GM23248 (cell line): ENCODE results near the gene KCNN4. TPM values are rescaled to one million over a fixed set of nuclear protein-coding genes. Genes with fewer than 3 reads are reported as not detected.

ENCODE experiments used
- DNase-seq: peaks from one replicate; pipeline ENCODE4 v3.0.0-alpha.2; 2015
- H2AFZ ChIP-seq: fragments of 200-600 bp; sonication (generic); 2 replicates; pipeline ENCODE4 v1.6.1; 2016; ENCODE audit warnings: antibody characterized with exemption
- H3F3A ChIP-seq: fragments of 200-600 bp; sonication (generic); 2 replicates; pipeline ENCODE4 v1.6.1; 2016; ENCODE audit warnings: mild to moderate bottlenecking, antibody characterized with exemption, mixed run types; ENCODE audit not compliant: insufficient read depth
- H3K27ac ChIP-seq: fragments of 200-600 bp; sonication (generic); 2 replicates; pipeline ENCODE4 v1.5.1; 2016; ENCODE audit warnings: mild to moderate bottlenecking
- H3K27me3 ChIP-seq: fragments of 200-600 bp; sonication (generic); replicated peaks from 2 replicates; pipeline ENCODE4 v1.6.1; 2016; ENCODE audit warnings: mild to moderate bottlenecking; ENCODE audit not compliant: insufficient read depth
- H3K36me3 ChIP-seq: fragments of 200-600 bp; sonication (generic); 2 replicates; pipeline ENCODE4 v1.6.1; 2016; ENCODE audit warnings: low read depth, mild to moderate bottlenecking
- H3K4me1 ChIP-seq: fragments of 200-600 bp; sonication (generic); 2 replicates; pipeline ENCODE4 v1.6.1; 2016; ENCODE audit warnings: mild to moderate bottlenecking; ENCODE audit not compliant: insufficient read depth
- H3K4me2 ChIP-seq: fragments of 200-600 bp; sonication (generic); one replicate; pipeline ENCODE4 v1.6.1; 2016; ENCODE audit warnings: mild to moderate bottlenecking; ENCODE audit not compliant: unreplicated experiment
- H3K4me3 ChIP-seq: fragments of 200-600 bp; sonication (generic); 2 replicates; pipeline ENCODE4 v1.5.1; 2016; ENCODE audit warnings: mild to moderate bottlenecking
- H3K79me2 ChIP-seq: fragments of 200-600 bp; sonication (generic); 2 replicates; pipeline ENCODE4 v1.6.1; 2016; ENCODE audit warnings: mild to moderate bottlenecking; ENCODE audit not compliant: insufficient read depth
- H3K9ac ChIP-seq: fragments of 200-600 bp; sonication (generic); 2 replicates; pipeline ENCODE4 v1.6.1; 2016; ENCODE audit warnings: mild to moderate bottlenecking
- H3K9me2 ChIP-seq: fragments of 200-600 bp; sonication (generic); 2 replicates; pipeline ENCODE4 v1.6.1; 2016; ENCODE audit warnings: mixed run types, mild to moderate bottlenecking, moderate library complexity; ENCODE audit not compliant: insufficient read depth
- H3K9me3 ChIP-seq: fragments of 200-600 bp; sonication (generic); one replicate; pipeline ENCODE4 v1.6.1; 2017; ENCODE audit warnings: low read depth
- H4K20me1 ChIP-seq: fragments of 200-600 bp; sonication (generic); 2 replicates; pipeline ENCODE4 v1.6.0; 2016; ENCODE audit not compliant: insufficient read depth
- EZH2 ChIP-seq: fragments of 200-600 bp; sonication (generic); IDR thresholded peaks from 2 replicates; pipeline ENCODE4 v1.6.1; 2018; ENCODE audit warnings: antibody characterized with exemption, mild to moderate bottlenecking; ENCODE audit not compliant: insufficient read depth, poor library complexity, severe bottlenecking
- EZH2phosphoT487 ChIP-seq: fragments of 200-600 bp; sonication (generic); IDR thresholded peaks from 2 replicates; pipeline ENCODE4 v1.6.1; 2018; ENCODE audit warnings: antibody characterized with exemption, moderate library complexity, mild to moderate bottlenecking, low read depth; ENCODE audit not compliant: insufficient read depth
- WGBS, 2 experiments: methylation state at CpG; one replicate each; pipeline ENCODE4 v1.1.6; 2015 to 2017; ENCODE audit warnings: low lambda C conversion rate in 2 of 2, low coverage in 1 of 2; ENCODE audit errors: missing lambda C conversion rate in 2 of 2; 5-methylcytosine and 5-hydroxymethylcytosine counted together
- in situ Hi-C: fragments of 300-500 bp; cut with MboI; formaldehyde crosslinking; loops from 2 replicates; pipeline ENCODE4 v1.15.0; 2020
- polyA plus RNA-seq: library from polyadenylated mRNA; unstranded; fragments of >200 nt; fragmentation: Nextera tagmentation; extraction: Ambion mirVana; gene quantifications from 2 replicates; pipeline ENCODE4 v1.2.1, GENCODE V29; 2016
- total RNA-seq: library from RNA; depleted of rRNA; stranded (reverse); fragments of >200 nt; shearing (Covaris generic); gene quantifications from 2 replicates; pipeline ENCODE4 v1.2.3, GENCODE V29; 2014

KCNN4 gene
- total and polyA plus RNA-seq, 2 experiments from 2014 or later: 9.4 to 13.7 TPM

DNA sequence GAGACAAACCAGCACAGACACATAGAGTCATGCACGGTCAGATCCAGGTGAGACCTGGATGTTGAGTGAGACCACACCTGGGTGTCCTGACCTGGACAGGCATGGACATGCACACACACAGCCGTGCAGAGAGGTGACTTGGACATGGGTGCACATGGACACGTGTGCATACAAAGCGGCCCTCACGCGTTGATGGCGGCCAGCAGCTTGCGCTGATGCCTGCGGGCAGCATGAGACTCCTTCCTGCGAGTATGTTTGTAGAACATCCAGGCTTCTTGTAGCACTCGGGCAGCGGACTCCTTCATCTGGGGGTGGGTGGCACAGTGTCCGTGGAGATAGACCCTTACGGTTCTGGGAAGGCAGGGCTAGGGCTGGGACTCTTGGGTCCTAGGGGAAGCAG is 11.5 kb downstream of the KCNN4 start:
- Histone ChIP-seq H3K9me2 (no peaks in the 10 kb centered on the region), H3K27ac (no peak overlapping the region), H3K9ac (no peak overlapping the region), H4K20me1 (no peaks in the 10 kb centered on the region), H2AFZ (no peak overlapping the region), H3K79me2 (no peaks in the 10 kb centered on the region), H3F3A (peaks cover 21% of the 10 kb centered on the region), H3K9me3 (no peaks in the 10 kb centered on the region), H3K4me3 (no peak overlapping the region), H3K27me3 (no peaks in the 10 kb centered on the region), H3K4me1 (peaks cover 19% of the 10 kb centered on the region), H3K4me2 (no peak overlapping the region), H3K36me3 (no peaks in the 10 kb centered on the region)
- in situ Hi-C loops: no loop called here
- WGBS, 2 experiments: 94 to 95% methylated on average over 14 of the region's 14 CpGs
- no peak for TF ChIP-seq EZH2phosphoT487
- no peak for TF ChIP-seq EZH2
- no peak for DNase-seq

DNA sequence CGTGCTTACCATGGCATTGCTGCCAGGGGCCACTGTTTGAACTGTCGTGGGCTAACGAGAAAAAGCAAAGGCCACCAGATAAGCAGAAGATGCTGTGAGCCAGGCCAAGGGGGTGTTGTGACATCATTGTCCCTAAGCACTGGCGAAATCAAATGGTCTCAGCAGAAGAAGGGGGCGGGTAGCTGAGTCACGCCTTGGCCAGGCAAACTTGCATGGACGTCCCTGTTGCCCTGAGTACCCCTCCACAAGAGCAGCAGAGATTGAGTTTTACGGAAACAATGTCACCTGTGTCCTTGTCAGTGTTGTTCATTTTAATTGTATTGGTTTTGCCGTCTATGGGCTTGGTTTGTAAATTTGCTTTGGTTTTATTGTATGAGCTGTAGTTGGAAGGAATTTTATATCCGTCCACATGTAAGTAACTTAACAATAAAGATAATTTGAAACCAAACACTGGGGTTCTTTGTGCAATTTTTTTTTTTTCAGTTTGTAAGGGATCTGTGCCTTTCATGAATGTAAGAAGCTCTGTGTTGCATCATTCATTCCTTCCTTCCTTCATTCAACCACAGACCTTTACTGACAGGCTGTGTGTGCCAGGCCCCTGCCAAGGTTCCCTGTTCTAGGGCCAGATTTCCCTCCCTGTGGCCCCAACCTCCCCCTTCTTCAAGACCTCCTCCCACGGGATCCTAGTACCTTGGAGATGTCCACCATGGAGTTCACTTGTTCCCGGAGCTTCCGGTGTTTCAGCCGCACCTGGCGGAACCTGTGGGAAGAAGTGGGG is 12.3 kb downstream of the KCNN4 start:
- no peak for TF ChIP-seq EZH2phosphoT487
- TF ChIP-seq EZH2: no peak
- in situ Hi-C loops: no loop called here
- Histone ChIP-seq H3F3A (peaks cover 27% of the 10 kb centered on the region), H4K20me1 (no peaks in the 10 kb centered on the region), H3K4me1 (peaks cover 26% of the 10 kb centered on the region), H3K27me3 (no peaks in the 10 kb centered on the region), H3K4me2 (no peak overlapping the region), H3K79me2 (no peaks in the 10 kb centered on the region), H3K9me2 (no peaks in the 10 kb centered on the region), H3K4me3 (no peak overlapping the region), H3K36me3 (no peaks in the 10 kb centered on the region), H3K9me3 (no peaks in the 10 kb centered on the region), H2AFZ (no peak overlapping the region), H3K27ac (no peak overlapping the region), H3K9ac (no peak overlapping the region)
- DNase-seq: no peak
- WGBS, 2 experiments: 79 to 81% methylated on average over 15 of the region's 15 CpGs

GRCh38 chr19:43767818-43768217 is 13.0 kb downstream of the KCNN4 start:
- DNase-seq: no peak

DNA sequence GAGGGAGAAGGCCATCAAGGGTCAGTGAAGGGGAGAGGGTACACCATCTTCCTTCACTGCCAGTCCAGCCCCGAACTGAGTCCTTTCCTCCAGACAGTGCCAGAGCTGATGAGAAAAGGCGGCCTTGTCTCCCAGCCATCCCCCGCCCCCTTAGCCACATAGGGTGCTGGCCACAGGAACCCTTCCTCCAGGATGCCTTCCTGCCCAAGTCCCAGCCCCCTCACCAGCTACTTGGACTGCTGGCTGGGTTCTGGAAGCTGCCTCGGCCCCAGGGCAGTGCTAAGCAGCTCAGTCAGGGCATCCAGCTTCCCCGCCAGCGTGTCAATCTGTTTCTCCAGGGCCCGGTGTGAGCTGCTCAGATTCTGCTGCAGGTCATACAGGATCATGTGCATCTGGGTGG is 13.5 kb downstream of the KCNN4 start:
- no peaks in the 10 kb centered on the region for H3K79me2 ChIP-seq
- DNase-seq: no peak
- H3F3A ChIP-seq: peaks cover 38% of the 10 kb centered on the region
- no peaks in the 10 kb centered on the region for H3K9me2 ChIP-seq
- in situ Hi-C loops: no loop called here
- 86 to 87% methylated on average over 7 of the region's 7 CpGs for WGBS, 2 experiments
- TF ChIP-seq EZH2 (no peak), EZH2phosphoT487 (no peak)
- H3K9ac ChIP-seq: no peak overlapping the region
- no peak overlapping the region for H3K27ac ChIP-seq
- H4K20me1 ChIP-seq: no peaks in the 10 kb centered on the region
- no peaks in the 10 kb centered on the region for H3K36me3 ChIP-seq
- H3K4me1 ChIP-seq: peaks cover 37% of the 10 kb centered on the region
- H3K27me3 ChIP-seq: no peaks in the 10 kb centered on the region
- H3K4me3 ChIP-seq: no peak overlapping the region
- H3K4me2 ChIP-seq: no peak overlapping the region
- H2AFZ ChIP-seq: no peak overlapping the region
- no peaks in the 10 kb centered on the region for H3K9me3 ChIP-seq

More at GRCh38 chr19:43767818-43768217, 13.0 kb downstream of the KCNN4 start:
- Histone ChIP-seq H3K27ac (no peak overlapping the region), H4K20me1 (no peaks in the 10 kb centered on the region), H3K4me3 (no peak overlapping the region), H3K9ac (no peak overlapping the region), H3K79me2 (no peaks in the 10 kb centered on the region), H3K27me3 (no peaks in the 10 kb centered on the region), H3K9me2 (no peaks in the 10 kb centered on the region), H2AFZ (no peak overlapping the region), H3F3A (peaks cover 33% of the 10 kb centered on the region), H3K9me3 (no peaks in the 10 kb centered on the region), H3K36me3 (no peaks in the 10 kb centered on the region), H3K4me1 (peaks cover 32% of the 10 kb centered on the region), H3K4me2 (no peak overlapping the region)
- in situ Hi-C loops: no loop called here
- TF ChIP-seq EZH2phosphoT487 (no peak), EZH2 (no peak)
- 100% methylated on average over 1 of the region's 1 CpG for WGBS, 2 experiments

- no peaks in the 10 kb centered on the region for H3K27me3 ChIP-seq
- DNase-seq: no peak
- H3F3A ChIP-seq: peaks cover 38% of the 10 kb centered on the region
- H3K9ac ChIP-seq: no peak overlapping the region
- no peaks in the 10 kb centered on the region for H3K9me2 ChIP-seq
- no peak overlapping the region for H3K27ac ChIP-seq
- no peaks in the 10 kb centered on the region for H3K36me3 ChIP-seq
- in situ Hi-C loops: no loop called here
- H2AFZ ChIP-seq: no peak overlapping the region
- peaks cover 40% of the 10 kb centered on the region for H3K4me1 ChIP-seq
- H3K79me2 ChIP-seq: no peaks in the 10 kb centered on the region
- H3K4me2 ChIP-seq: no peak overlapping the region
- no peaks in the 10 kb centered on the region for H4K20me1 ChIP-seq
- H3K9me3 ChIP-seq: no peaks in the 10 kb centered on the region
- TF ChIP-seq EZH2: no peak
- TF ChIP-seq EZH2phosphoT487: no peak
- 53 to 58% methylated on average over 4 of the region's 4 CpGs for WGBS, 2 experiments
- H3K4me3 ChIP-seq: no peak overlapping the region
Measured at GRCh38 chr19:43766755-43767043, 14.1 kb downstream of the KCNN4 start.
